Loucy (cell line): ENCODE results near the gene CDH15.

Experiments used
- H2AFZ ChIP-seq: fragments of 200-600 bp; sonication (generic); 2 replicates; pipeline ENCODE4 v1.6.0; 2016; ENCODE audit warnings: antibody characterized with exemption, mild to moderate bottlenecking, low read length, moderate library complexity
- H3F3A ChIP-seq: fragments of 200-600 bp; 2 replicates; pipeline ENCODE4 v1.6.0; 2016; ENCODE audit warnings: antibody characterized with exemption, low read depth, mild to moderate bottlenecking
- H3K27me3 ChIP-seq: fragments of 200-600 bp; sonication (generic); 2 replicates; pipeline ENCODE4 v1.6.1; 2014; ENCODE audit warnings: low read length, mild to moderate bottlenecking; ENCODE audit not compliant: insufficient read depth, poor library complexity, severe bottlenecking
- H3K36me3 ChIP-seq: fragments of 200-600 bp; sonication (generic); 2 replicates; pipeline ENCODE4 v1.6.1; 2016; ENCODE audit warnings: low read length; ENCODE audit not compliant: insufficient read depth
- H3K4me1 ChIP-seq: fragments of 200-600 bp; sonication (generic); 2 replicates; pipeline ENCODE4 v1.5.1; 2014; ENCODE audit warnings: low read length, mild to moderate bottlenecking; ENCODE audit not compliant: insufficient read depth, poor library complexity, severe bottlenecking
- H3K4me2 ChIP-seq: fragments of 200-600 bp; sonication (generic); 2 replicates; pipeline ENCODE4 v1.6.0; 2014; ENCODE audit warnings: antibody characterized with exemption, low read length, low read depth, mild to moderate bottlenecking; ENCODE audit not compliant: poor library complexity, severe bottlenecking
- H3K4me3 ChIP-seq: fragments of 200-600 bp; sonication (generic); 2 replicates; pipeline ENCODE4 v1.5.1; 2014; ENCODE audit warnings: low read length, mild to moderate bottlenecking, mixed read lengths; ENCODE audit not compliant: poor library complexity, severe bottlenecking
- H3K79me2 ChIP-seq: fragments of 200-600 bp; sonication (generic); 2 replicates; pipeline ENCODE4 v1.6.1; 2014; ENCODE audit warnings: low read length; ENCODE audit not compliant: insufficient read depth
- H3K9ac ChIP-seq: fragments of 200-600 bp; sonication (generic); 2 replicates; pipeline ENCODE4 v1.6.0; 2014; ENCODE audit warnings: mild to moderate bottlenecking, low read depth, low read length, moderate library complexity; ENCODE audit not compliant: poor library complexity, severe bottlenecking
- H3K9me2 ChIP-seq: fragments of 200-600 bp; sonication (generic); replicated peaks from 2 replicates; pipeline ENCODE4 v1.6.1; 2016; ENCODE audit warnings: low read depth, low read length, mixed read lengths
- H3K9me3 ChIP-seq: fragments of 200-600 bp; sonication (generic); 2 replicates; pipeline ENCODE4 v1.6.1; 2014; ENCODE audit warnings: mild to moderate bottlenecking, antibody characterized with exemption, low read length, low read depth; ENCODE audit not compliant: insufficient read depth
- H4K20me1 ChIP-seq: fragments of 200-600 bp; sonication (generic); 2 replicates; pipeline ENCODE4 v1.6.0; 2014; ENCODE audit warnings: antibody characterized with exemption, low read length, mild to moderate bottlenecking; ENCODE audit not compliant: insufficient read depth, poor library complexity, severe bottlenecking
- EZH2phosphoT487 ChIP-seq: fragments of 200-600 bp; IDR thresholded peaks from 2 replicates; pipeline ENCODE4 v1.6.1; 2018; ENCODE audit warnings: antibody characterized with exemption, mild to moderate bottlenecking, moderate library complexity, borderline replicate concordance
- TF ChIP-seq, protein P1 (sequence below): fragments of 200-600 bp; sonication (generic); conservative IDR thresholded peaks from 2 replicates; pipeline ENCODE4 v1.5.1; 2014; ENCODE audit warnings: mild to moderate bottlenecking, antibody characterized with exemption, low read length

Gene CDH15

GRCh38 chr16:89123831-89124100, 47.8 kb upstream of the CDH15 start:
- Histone ChIP-seq H3F3A (no peaks in the 10 kb centered on the region), H3K27me3 (no peaks in the 10 kb centered on the region), H4K20me1 (no peaks in the 10 kb centered on the region), H3K4me1 (no peaks in the 10 kb centered on the region), H3K36me3 (no peaks in the 10 kb centered on the region; the same call in 1 of the 2 replicates), H2AFZ (no peak overlapping the region), H3K9me3 (no peaks in the 10 kb centered on the region), H3K79me2 (no peaks in the 10 kb centered on the region), H3K4me3 (no peak overlapping the region), H3K9ac (no peak overlapping the region), H3K4me2 (no peak overlapping the region), H3K9me2 (no peaks in the 10 kb centered on the region)
- TF ChIP-seq EZH2phosphoT487 = no peak
- TF ChIP-seq, protein P1, sequence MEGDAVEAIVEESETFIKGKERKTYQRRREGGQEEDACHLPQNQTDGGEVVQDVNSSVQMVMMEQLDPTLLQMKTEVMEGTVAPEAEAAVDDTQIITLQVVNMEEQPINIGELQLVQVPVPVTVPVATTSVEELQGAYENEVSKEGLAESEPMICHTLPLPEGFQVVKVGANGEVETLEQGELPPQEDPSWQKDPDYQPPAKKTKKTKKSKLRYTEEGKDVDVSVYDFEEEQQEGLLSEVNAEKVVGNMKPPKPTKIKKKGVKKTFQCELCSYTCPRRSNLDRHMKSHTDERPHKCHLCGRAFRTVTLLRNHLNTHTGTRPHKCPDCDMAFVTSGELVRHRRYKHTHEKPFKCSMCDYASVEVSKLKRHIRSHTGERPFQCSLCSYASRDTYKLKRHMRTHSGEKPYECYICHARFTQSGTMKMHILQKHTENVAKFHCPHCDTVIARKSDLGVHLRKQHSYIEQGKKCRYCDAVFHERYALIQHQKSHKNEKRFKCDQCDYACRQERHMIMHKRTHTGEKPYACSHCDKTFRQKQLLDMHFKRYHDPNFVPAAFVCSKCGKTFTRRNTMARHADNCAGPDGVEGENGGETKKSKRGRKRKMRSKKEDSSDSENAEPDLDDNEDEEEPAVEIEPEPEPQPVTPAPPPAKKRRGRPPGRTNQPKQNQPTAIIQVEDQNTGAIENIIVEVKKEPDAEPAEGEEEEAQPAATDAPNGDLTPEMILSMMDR = no peak

GRCh38 chr16:89129378-89129777, 42.2 kb upstream of the CDH15 start:
- no peak for TF ChIP-seq EZH2phosphoT487
- TF ChIP-seq, protein P1 = no peak
- H2AFZ ChIP-seq = no peak overlapping the region
- no peaks in the 10 kb centered on the region; the same call in 1 of the 2 replicates for H3K36me3 ChIP-seq
- H3K4me3 ChIP-seq = no peak overlapping the region
- no peaks in the 10 kb centered on the region for H3F3A ChIP-seq
- no peak overlapping the region for H3K9ac ChIP-seq
- no peak overlapping the region for H3K4me2 ChIP-seq
- no peaks in the 10 kb centered on the region for H3K79me2 ChIP-seq
- H3K9me2 ChIP-seq = no peaks in the 10 kb centered on the region
- H4K20me1 ChIP-seq = no peaks in the 10 kb centered on the region
- H3K9me3 ChIP-seq = no peaks in the 10 kb centered on the region
- no peaks in the 10 kb centered on the region for H3K27me3 ChIP-seq
- no peaks in the 10 kb centered on the region for H3K4me1 ChIP-seq

DNA sequence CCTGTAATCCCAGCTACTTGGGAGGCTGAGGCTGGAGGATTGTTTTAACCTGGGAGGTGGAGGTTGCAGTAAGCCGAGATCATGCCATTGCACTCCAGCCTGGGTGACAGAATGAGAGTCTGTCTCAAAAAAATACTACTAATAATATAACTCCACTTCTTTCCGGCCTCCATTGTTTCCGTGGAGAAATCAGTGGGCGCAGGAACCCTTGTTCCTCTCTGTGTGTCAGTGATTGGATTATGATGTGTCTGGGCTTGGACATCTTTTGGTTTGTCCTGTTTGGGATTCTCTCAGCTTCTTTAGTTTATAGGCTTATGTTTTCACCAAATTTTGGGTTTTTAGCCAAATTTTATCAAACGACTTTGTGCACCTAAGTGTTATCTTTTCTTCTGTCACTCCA, 41.1 kb upstream of the CDH15 start:
- Histone ChIP-seq H2AFZ (no peak overlapping the region), H3F3A (no peaks in the 10 kb centered on the region), H3K27me3 (no peaks in the 10 kb centered on the region), H3K9ac (no peak overlapping the region), H3K4me1 (no peaks in the 10 kb centered on the region), H4K20me1 (no peaks in the 10 kb centered on the region), H3K9me3 (no peaks in the 10 kb centered on the region), H3K79me2 (no peaks in the 10 kb centered on the region), H3K4me3 (no peak overlapping the region), H3K4me2 (no peak overlapping the region), H3K9me2 (no peaks in the 10 kb centered on the region), H3K36me3 (no peaks in the 10 kb centered on the region; the same call in 1 of the 2 replicates)
- no peak for TF ChIP-seq EZH2phosphoT487
- TF ChIP-seq, protein P1 = no peak
